Measurements from ENCODE around the gene NAA40. TPM values are rescaled to one million over a fixed set of nuclear protein-coding genes. Genes with fewer than 3 reads are reported as not detected.

NAA40 gene
- total and polyA plus RNA-seq, 2 of the 13 experiments (the other 11 are each of a cell fraction or from before 2014, with no cell fraction given), result 11.1 to 17.9 TPM

DNA sequence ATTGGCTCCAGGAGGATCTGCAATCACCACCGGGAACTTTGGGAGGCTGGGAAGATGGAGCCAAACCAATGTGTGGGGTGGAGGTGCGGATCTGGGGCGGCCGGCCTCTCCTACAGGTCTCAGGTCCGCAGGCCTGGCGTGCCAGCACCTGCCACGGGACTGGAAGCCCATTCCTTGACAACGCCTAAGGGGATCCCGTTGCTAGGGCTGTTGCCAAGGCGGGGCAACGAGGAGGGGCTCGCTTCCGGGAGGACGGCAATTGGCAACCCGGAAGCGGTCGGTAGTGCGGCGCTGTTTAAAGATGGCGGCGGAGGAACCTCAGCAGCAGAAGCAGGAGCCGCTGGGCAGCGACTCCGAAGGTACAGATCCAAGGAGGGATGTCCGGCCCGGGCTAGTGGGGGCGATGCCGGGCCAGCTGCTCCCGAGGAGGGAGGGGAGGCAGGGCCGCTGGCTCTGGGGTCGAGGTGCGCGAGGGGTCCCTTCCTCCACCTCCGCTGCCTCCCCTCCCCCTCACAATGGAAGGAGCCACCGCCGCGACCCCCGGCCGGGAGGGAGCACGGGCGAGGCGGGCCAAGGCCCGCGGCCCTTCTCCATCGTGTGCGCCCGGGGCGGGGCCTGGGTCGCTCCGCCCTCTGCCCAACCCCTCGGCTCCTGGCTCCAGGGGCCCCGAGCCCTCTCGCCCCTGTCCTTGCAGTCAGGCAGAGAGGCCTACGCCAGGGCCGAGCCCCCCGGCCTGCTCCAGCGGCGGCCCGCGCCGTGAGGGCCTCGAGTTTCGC is 47.5 kb downstream of the NAA40 start, which contains the start of gene OTUB1 (continued):
- TF ChIP-seq, protein P1, sequence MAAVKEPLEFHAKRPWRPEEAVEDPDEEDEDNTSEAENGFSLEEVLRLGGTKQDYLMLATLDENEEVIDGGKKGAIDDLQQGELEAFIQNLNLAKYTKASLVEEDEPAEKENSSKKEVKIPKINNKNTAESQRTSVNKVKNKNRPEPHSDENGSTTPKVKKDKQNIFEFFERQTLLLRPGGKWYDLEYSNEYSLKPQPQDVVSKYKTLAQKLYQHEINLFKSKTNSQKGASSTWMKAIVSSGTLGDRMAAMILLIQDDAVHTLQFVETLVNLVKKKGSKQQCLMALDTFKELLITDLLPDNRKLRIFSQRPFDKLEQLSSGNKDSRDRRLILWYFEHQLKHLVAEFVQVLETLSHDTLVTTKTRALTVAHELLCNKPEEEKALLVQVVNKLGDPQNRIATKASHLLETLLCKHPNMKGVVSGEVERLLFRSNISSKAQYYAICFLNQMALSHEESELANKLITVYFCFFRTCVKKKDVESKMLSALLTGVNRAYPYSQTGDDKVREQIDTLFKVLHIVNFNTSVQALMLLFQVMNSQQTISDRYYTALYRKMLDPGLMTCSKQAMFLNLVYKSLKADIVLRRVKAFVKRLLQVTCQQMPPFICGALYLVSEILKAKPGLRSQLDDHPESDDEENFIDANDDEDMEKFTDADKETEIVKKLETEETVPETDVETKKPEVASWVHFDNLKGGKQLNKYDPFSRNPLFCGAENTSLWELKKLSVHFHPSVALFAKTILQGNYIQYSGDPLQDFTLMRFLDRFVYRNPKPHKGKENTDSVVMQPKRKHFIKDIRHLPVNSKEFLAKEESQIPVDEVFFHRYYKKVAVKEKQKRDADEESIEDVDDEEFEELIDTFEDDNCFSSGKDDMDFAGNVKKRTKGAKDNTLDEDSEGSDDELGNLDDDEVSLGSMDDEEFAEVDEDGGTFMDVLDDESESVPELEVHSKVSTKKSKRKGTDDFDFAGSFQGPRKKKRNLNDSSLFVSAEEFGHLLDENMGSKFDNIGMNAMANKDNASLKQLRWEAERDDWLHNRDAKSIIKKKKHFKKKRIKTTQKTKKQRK (IDR thresholded peaks at IDR 0.05; ENCODE audit: low read length), result no peak
- TF ChIP-seq ZNF660 (CRISPR knock-in tag; IDR thresholded peaks at IDR 0.05; ENCODE audit: borderline replicate concordance, low read depth), result no peak
- TF ChIP-seq, protein P2, sequence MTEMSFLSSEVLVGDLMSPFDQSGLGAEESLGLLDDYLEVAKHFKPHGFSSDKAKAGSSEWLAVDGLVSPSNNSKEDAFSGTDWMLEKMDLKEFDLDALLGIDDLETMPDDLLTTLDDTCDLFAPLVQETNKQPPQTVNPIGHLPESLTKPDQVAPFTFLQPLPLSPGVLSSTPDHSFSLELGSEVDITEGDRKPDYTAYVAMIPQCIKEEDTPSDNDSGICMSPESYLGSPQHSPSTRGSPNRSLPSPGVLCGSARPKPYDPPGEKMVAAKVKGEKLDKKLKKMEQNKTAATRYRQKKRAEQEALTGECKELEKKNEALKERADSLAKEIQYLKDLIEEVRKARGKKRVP (CRISPR knock-in tag; IDR thresholded peaks at IDR 0.05), result no peak
- TF ChIP-seq FOSL1 (CRISPR knock-in tag; IDR thresholded peaks at IDR 0.05; ENCODE audit: borderline replicate concordance), result no peak
- no peak for TF ChIP-seq DPF2 (CRISPR knock-in tag; IDR thresholded peaks at IDR 0.05; ENCODE audit: borderline replicate concordance, low read depth)
- no peak; the same call in 1 of the 2 replicates for TF ChIP-seq BCL6 (CRISPR knock-in tag; IDR thresholded peaks at IDR 0.05)
- TF ChIP-seq TGIF2 (CRISPR knock-in tag; IDR thresholded peaks at IDR 0.05), result peak; percentile 85; the same call in 1 of the 2 replicates
- no peak; the same call in 1 of the 2 replicates for TF ChIP-seq AHR (CRISPR knock-in tag; IDR thresholded peaks at IDR 0.05)
- TF ChIP-seq ZNF569 (CRISPR knock-in tag; IDR thresholded peaks at IDR 0.05; ENCODE audit: borderline replicate concordance), result no peak
- TF ChIP-seq ZNF484 (CRISPR knock-in tag; IDR thresholded peaks at IDR 0.05; ENCODE audit: borderline replicate concordance, low read depth), result no peak; the same call in 1 of the 2 replicates
- TF ChIP-seq, protein P3, sequence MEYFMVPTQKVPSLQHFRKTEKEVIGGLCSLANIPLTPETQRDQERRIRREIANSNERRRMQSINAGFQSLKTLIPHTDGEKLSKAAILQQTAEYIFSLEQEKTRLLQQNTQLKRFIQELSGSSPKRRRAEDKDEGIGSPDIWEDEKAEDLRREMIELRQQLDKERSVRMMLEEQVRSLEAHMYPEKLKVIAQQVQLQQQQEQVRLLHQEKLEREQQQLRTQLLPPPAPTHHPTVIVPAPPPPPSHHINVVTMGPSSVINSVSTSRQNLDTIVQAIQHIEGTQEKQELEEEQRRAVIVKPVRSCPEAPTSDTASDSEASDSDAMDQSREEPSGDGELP (IDR thresholded peaks at IDR 0.05; ENCODE audit: borderline replicate concordance, low read depth), result peak; percentile 8; the same call in 1 of the 2 replicates
- peak; percentile 78 for TF ChIP-seq KDM4B (CRISPR knock-in tag; IDR thresholded peaks at IDR 0.05)
- peak; percentile 71; the same call in 1 of the 2 replicates for TF ChIP-seq ZNF317 (CRISPR knock-in tag; IDR thresholded peaks at IDR 0.05)
- TF ChIP-seq, protein P4, sequence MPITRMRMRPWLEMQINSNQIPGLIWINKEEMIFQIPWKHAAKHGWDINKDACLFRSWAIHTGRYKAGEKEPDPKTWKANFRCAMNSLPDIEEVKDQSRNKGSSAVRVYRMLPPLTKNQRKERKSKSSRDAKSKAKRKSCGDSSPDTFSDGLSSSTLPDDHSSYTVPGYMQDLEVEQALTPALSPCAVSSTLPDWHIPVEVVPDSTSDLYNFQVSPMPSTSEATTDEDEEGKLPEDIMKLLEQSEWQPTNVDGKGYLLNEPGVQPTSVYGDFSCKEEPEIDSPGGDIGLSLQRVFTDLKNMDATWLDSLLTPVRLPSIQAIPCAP (CRISPR knock-in tag; IDR thresholded peaks at IDR 0.05; ENCODE audit: low read depth), result 0 out of 2 replicates have a peak, but pooled peaks have one; percentile 8
- TF ChIP-seq, protein P5, sequence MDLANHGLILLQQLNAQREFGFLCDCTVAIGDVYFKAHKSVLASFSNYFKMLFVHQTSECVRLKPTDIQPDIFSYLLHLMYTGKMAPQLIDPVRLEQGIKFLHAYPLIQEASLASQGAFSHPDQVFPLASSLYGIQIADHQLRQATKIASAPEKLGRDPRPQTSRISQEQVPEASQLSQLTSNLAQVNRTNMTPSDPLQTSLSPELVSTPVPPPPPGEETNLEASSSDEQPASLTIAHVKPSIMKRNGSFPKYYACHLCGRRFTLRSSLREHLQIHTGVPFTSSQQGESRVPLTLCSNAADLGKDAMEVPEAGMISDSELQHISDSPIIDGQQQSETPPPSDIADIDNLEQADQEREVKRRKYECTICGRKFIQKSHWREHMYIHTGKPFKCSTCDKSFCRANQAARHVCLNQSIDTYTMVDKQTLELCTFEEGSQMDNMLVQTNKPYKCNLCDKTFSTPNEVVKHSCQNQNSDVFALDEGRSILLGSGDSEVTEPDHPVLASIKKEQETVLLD (CRISPR knock-in tag; IDR thresholded peaks at IDR 0.05; ENCODE audit: low read depth), result 0 out of 2 replicates have a peak, but pooled peaks have one; percentile 36
- TF ChIP-seq ZNF549 (CRISPR knock-in tag; IDR thresholded peaks at IDR 0.05), result peak; percentile 57; the same call in 1 of the 2 replicates
- TF ChIP-seq, protein P6, sequence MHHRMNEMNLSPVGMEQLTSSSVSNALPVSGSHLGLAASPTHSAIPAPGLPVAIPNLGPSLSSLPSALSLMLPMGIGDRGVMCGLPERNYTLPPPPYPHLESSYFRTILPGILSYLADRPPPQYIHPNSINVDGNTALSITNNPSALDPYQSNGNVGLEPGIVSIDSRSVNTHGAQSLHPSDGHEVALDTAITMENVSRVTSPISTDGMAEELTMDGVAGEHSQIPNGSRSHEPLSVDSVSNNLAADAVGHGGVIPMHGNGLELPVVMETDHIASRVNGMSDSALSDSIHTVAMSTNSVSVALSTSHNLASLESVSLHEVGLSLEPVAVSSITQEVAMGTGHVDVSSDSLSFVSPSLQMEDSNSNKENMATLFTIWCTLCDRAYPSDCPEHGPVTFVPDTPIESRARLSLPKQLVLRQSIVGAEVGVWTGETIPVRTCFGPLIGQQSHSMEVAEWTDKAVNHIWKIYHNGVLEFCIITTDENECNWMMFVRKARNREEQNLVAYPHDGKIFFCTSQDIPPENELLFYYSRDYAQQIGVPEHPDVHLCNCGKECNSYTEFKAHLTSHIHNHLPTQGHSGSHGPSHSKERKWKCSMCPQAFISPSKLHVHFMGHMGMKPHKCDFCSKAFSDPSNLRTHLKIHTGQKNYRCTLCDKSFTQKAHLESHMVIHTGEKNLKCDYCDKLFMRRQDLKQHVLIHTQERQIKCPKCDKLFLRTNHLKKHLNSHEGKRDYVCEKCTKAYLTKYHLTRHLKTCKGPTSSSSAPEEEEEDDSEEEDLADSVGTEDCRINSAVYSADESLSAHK (CRISPR knock-in tag; IDR thresholded peaks at IDR 0.05; ENCODE audit: borderline replicate concordance), result no peak
- TF ChIP-seq ZNF768 (CRISPR knock-in tag; IDR thresholded peaks at IDR 0.05), result peak; percentile 41; the same call in 1 of the 2 replicates
